Transverse colon (tissue), 3 donors: ENCODE data around the gene RCAN2.

ENCODE experiments used
- CTCF ChIP-seq, 5 experiments: fragments of 200-600 bp in 3 of 5; fragments of 450-650 bp in 2 of 5; sonication (generic) in 3 of 5; IDR thresholded peaks; 1 replicate in 2 of 5; 2 replicates in 3 of 5; pipeline ENCODE4 v1.5.1; 2016 to 2017; ENCODE audit warnings: antibody characterized with exemption in 5 of 5, inconsistent platforms in 3 of 5, mild to moderate bottlenecking in 2 of 5, moderate library complexity in 1 of 5
- EP300 ChIP-seq: sonication (generic); formaldehyde crosslinking; IDR thresholded peaks from one replicate; pipeline ENCODE4 v1.6.1; 2017; ENCODE audit warnings: antibody characterized with exemption, low read depth
- POLR2A ChIP-seq: fragments of 450-650 bp; IDR thresholded peaks from one replicate; pipeline ENCODE4 v1.6.1; 2016; ENCODE audit warnings: antibody characterized with exemption, mild to moderate bottlenecking, moderate library complexity

GRCh38 chr6:46453741-46454316 lies 37.4 kb downstream of the RCAN2 start:
- TF ChIP-seq CTCF (IDR thresholded peaks at IDR 0.05) (no peak), POLR2A (no peak), EP300 (no peak)
